Measurements from ENCODE around the gene HSPA5. TPM values are rescaled to one million over a fixed set of nuclear protein-coding genes. Genes with fewer than 3 reads are reported as not detected.
"Not testable (repeated sequence)": the region's sequence is repeated elsewhere in the genome, so short reads cannot be mapped to it uniquely, and the experiment has no call there.

HSPA5 gene
- total and polyA plus RNA-seq, 2 experiments from 2014 or later, result 259 to 265 TPM

DNA sequence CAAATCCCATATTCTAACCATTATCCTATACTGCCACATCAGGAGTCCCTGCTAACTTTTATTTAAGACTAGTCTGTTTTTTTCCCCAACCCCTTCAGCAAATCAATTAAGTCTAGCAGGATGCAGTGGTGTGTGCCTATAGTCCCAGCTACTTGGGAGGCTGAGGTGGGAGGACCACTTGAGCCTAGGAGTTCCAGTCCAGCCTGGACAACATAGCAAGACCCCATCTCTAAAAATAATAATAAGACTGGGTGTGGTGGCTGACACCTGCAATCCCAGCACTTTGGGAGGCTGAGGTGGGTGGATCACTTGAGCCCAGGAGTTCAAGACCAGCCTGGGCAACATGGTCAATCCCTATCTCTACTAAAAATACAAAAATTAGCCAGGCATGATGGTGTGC is 16.3 kb downstream of the HSPA5 start:
- not testable (repeated sequence) for H3K4me3 Mint-ChIP-seq; H3K27me3 ChIP-seq (ENCODE audit: insufficient read depth); H3K36me3 ChIP-seq (ENCODE audit: insufficient read depth); H4K20me1 ChIP-seq (replicated peaks; ENCODE audit: insufficient read depth); H3K4me1 ChIP-seq (ENCODE audit: insufficient read depth); ATAC-seq; H3K9me2 ChIP-seq (ENCODE audit: insufficient read depth); DNase-seq (ENCODE audit: low spot score); H3K4me1 Mint-ChIP-seq; H3F3A ChIP-seq (replicated peaks; ENCODE audit: low read depth); H3K4me3 ChIP-seq; H3K27ac Mint-ChIP-seq; H2AFZ ChIP-seq; H3K27me3 Mint-ChIP-seq (ENCODE audit: insufficient read depth, low read depth, poor library complexity); H3K79me2 ChIP-seq (replicated peaks; ENCODE audit: insufficient read depth); H3K9me3 Mint-ChIP-seq; H3K4me2 ChIP-seq; H3K27ac ChIP-seq (ENCODE audit: low read depth)
- peaks cover 22% of the 10 kb centered on the region for H3K36me3 Mint-ChIP-seq (ENCODE audit: low read depth)

DNA sequence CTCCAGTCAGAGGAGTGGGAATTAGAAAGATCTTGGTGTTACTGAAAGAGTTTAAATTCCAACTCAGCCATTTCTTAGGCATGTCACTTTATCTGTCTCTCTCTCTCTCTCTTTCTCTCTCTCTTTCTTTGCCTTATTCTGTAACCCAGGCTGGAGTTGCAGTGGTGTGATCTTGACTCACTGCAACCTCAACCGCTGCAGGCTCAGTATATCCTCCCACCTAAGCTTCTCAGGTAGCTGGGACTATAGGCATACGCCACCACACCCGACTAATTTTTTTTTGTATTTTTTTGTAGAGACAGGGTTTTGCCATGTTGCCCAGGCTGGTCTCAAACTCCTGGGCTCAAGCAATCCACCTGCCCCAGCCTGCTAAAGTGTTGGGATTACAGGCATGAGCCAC is 22.5 kb downstream of the HSPA5 start:
- Histone ChIP-seq H3K79me2 (replicated peaks; ENCODE audit: insufficient read depth) (no peaks in the 10 kb centered on the region), H3K27ac (ENCODE audit: low read depth) (no peak overlapping the region), H3K9me2 (ENCODE audit: insufficient read depth) (no peaks in the 10 kb centered on the region), H3K4me2 (no peak overlapping the region), H3K27me3 (ENCODE audit: insufficient read depth) (no peaks in the 10 kb centered on the region), H3K36me3 (ENCODE audit: insufficient read depth) (0 out of 2 replicates have a peak, but pooled peaks cover 9% of the 10 kb centered on the region), H2AFZ (no peak overlapping the region), H3K4me1 (ENCODE audit: insufficient read depth) (no peaks in the 10 kb centered on the region), H3F3A (replicated peaks; ENCODE audit: low read depth) (peaks cover 3% of the 10 kb centered on the region; the same call in 1 of the 2 replicates), H3K4me3 (no peak overlapping the region), H4K20me1 (replicated peaks; ENCODE audit: insufficient read depth) (no peaks in the 10 kb centered on the region; the same call in 1 of the 2 replicates)
- Mint-ChIP-seq H3K9me3 (no peaks in the 10 kb centered on the region), H3K36me3 (ENCODE audit: low read depth) (peaks cover 40% of the 10 kb centered on the region; the same call in 2 of the 3 replicates), H3K4me3 (no peak overlapping the region), H3K27me3 (ENCODE audit: insufficient read depth, low read depth, poor library complexity) (peaks cover 7% of the 10 kb centered on the region), H3K27ac (no peak overlapping the region), H3K4me1 (no peaks in the 10 kb centered on the region)
- DNase-seq (ENCODE audit: low spot score), result no peak
- ATAC-seq, result no peak
- TF ChIP-seq, protein P1, sequence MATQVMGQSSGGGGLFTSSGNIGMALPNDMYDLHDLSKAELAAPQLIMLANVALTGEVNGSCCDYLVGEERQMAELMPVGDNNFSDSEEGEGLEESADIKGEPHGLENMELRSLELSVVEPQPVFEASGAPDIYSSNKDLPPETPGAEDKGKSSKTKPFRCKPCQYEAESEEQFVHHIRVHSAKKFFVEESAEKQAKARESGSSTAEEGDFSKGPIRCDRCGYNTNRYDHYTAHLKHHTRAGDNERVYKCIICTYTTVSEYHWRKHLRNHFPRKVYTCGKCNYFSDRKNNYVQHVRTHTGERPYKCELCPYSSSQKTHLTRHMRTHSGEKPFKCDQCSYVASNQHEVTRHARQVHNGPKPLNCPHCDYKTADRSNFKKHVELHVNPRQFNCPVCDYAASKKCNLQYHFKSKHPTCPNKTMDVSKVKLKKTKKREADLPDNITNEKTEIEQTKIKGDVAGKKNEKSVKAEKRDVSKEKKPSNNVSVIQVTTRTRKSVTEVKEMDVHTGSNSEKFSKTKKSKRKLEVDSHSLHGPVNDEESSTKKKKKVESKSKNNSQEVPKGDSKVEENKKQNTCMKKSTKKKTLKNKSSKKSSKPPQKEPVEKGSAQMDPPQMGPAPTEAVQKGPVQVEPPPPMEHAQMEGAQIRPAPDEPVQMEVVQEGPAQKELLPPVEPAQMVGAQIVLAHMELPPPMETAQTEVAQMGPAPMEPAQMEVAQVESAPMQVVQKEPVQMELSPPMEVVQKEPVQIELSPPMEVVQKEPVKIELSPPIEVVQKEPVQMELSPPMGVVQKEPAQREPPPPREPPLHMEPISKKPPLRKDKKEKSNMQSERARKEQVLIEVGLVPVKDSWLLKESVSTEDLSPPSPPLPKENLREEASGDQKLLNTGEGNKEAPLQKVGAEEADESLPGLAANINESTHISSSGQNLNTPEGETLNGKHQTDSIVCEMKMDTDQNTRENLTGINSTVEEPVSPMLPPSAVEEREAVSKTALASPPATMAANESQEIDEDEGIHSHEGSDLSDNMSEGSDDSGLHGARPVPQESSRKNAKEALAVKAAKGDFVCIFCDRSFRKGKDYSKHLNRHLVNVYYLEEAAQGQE (IDR thresholded peaks at IDR 0.05; ENCODE audit: unreplicated experiment), result no peak
- TF ChIP-seq, protein P2, sequence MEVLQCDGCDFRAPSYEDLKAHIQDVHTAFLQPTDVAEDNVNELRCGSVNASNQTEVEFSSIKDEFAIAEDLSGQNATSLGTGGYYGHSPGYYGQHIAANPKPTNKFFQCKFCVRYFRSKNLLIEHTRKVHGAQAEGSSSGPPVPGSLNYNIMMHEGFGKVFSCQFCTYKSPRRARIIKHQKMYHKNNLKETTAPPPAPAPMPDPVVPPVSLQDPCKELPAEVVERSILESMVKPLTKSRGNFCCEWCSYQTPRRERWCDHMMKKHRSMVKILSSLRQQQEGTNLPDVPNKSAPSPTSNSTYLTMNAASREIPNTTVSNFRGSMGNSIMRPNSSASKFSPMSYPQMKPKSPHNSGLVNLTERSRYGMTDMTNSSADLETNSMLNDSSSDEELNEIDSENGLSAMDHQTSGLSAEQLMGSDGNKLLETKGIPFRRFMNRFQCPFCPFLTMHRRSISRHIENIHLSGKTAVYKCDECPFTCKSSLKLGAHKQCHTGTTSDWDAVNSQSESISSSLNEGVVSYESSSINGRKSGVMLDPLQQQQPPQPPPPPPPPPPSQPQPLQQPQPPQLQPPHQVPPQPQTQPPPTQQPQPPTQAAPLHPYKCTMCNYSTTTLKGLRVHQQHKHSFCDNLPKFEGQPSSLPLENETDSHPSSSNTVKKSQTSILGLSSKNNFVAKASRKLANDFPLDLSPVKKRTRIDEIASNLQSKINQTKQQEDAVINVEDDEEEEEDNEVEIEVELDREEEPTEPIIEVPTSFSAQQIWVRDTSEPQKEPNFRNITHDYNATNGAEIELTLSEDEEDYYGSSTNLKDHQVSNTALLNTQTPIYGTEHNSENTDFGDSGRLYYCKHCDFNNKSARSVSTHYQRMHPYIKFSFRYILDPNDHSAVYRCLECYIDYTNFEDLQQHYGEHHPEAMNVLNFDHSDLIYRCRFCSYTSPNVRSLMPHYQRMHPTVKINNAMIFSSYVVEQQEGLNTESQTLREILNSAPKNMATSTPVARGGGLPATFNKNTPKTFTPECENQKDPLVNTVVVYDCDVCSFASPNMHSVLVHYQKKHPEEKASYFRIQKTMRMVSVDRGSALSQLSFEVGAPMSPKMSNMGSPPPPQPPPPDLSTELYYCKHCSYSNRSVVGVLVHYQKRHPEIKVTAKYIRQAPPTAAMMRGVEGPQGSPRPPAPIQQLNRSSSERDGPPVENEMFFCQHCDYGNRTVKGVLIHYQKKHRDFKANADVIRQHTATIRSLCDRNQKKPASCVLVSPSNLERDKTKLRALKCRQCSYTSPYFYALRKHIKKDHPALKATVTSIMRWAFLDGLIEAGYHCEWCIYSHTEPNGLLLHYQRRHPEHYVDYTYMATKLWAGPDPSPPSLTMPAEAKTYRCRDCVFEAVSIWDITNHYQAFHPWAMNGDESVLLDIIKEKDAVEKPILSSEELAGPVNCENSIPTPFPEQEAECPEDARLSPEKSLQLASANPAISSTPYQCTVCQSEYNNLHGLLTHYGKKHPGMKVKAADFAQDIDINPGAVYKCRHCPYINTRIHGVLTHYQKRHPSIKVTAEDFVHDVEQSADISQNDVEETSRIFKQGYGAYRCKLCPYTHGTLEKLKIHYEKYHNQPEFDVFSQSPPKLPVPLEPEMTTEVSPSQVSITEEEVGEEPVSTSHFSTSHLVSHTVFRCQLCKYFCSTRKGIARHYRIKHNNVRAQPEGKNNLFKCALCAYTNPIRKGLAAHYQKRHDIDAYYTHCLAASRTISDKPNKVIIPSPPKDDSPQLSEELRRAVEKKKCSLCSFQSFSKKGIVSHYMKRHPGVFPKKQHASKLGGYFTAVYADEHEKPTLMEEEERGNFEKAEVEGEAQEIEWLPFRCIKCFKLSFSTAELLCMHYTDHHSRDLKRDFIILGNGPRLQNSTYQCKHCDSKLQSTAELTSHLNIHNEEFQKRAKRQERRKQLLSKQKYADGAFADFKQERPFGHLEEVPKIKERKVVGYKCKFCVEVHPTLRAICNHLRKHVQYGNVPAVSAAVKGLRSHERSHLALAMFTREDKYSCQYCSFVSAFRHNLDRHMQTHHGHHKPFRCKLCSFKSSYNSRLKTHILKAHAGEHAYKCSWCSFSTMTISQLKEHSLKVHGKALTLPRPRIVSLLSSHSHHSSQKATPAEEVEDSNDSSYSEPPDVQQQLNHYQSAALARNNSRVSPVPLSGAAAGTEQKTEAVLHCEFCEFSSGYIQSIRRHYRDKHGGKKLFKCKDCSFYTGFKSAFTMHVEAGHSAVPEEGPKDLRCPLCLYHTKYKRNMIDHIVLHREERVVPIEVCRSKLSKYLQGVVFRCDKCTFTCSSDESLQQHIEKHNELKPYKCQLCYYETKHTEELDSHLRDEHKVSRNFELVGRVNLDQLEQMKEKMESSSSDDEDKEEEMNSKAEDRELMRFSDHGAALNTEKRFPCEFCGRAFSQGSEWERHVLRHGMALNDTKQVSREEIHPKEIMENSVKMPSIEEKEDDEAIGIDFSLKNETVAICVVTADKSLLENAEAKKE (CRISPR knock-in tag; IDR thresholded peaks at IDR 0.05), result no peak
- TF ChIP-seq CREB1 (CRISPR knock-in tag; IDR thresholded peaks at IDR 0.05; ENCODE audit: low read depth), result no peak
- no peak for TF ChIP-seq JUNB (IDR thresholded peaks at IDR 0.05; ENCODE audit: unreplicated experiment)
- no peak for TF ChIP-seq EZH2phosphoT487 (IDR thresholded peaks at IDR 0.05; ENCODE audit: unreplicated experiment)
- TF ChIP-seq STAT1 (IDR thresholded peaks at IDR 0.05; ENCODE audit: unreplicated experiment), result no peak
- no peak for TF ChIP-seq ZNF331 (CRISPR knock-in tag; IDR thresholded peaks at IDR 0.05; ENCODE audit: low read depth)
- TF ChIP-seq EZH2 (IDR thresholded peaks at IDR 0.05; ENCODE audit: low read depth, unreplicated experiment), result no peak
- no peak for TF ChIP-seq POLR2AphosphoS5 (IDR thresholded peaks at IDR 0.05; ENCODE audit: low read depth)
- no peak for TF ChIP-seq NANOG (IDR thresholded peaks at IDR 0.05; ENCODE audit: borderline replicate concordance)
- TF ChIP-seq, protein P3, sequence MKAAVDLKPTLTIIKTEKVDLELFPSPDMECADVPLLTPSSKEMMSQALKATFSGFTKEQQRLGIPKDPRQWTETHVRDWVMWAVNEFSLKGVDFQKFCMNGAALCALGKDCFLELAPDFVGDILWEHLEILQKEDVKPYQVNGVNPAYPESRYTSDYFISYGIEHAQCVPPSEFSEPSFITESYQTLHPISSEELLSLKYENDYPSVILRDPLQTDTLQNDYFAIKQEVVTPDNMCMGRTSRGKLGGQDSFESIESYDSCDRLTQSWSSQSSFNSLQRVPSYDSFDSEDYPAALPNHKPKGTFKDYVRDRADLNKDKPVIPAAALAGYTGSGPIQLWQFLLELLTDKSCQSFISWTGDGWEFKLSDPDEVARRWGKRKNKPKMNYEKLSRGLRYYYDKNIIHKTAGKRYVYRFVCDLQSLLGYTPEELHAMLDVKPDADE (IDR thresholded peaks at IDR 0.05), result no peak
- no peak for TF ChIP-seq ZNF114 (CRISPR knock-in tag; IDR thresholded peaks at IDR 0.05)

Data from GM23338 (cell line).